NCI-H2081 (cell line): ENCODE data around the gene KRTAP10-3.

ENCODE experiments used
- DNase-seq, 2 experiments: peaks; one replicate each; lab custom pipeline; 2025; lab: John Stamatoyannopoulos, UW

The KRTAP10-3 gene

DNA sequence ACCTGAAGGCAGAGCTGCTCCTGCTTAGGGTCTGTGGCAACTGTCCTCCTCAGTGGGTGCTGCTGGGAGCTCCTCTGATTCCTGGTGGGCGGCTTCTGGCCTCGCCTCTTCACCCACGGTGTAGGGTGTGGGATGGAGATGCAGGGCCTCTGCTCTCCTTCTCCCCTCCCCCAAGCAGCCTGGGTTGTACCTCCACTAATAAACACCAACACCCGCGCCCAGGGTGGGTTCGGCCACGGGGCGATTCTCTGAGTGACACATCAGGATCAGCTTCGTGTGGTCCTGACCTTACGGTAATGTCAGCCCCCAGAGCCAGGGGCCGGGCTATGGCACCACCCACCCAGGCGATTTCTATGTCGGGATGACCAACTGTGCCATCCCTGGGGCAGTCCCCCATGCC lies 42.3 kb downstream of the KRTAP10-3 start:
- no peak for DNase-seq

DNA sequence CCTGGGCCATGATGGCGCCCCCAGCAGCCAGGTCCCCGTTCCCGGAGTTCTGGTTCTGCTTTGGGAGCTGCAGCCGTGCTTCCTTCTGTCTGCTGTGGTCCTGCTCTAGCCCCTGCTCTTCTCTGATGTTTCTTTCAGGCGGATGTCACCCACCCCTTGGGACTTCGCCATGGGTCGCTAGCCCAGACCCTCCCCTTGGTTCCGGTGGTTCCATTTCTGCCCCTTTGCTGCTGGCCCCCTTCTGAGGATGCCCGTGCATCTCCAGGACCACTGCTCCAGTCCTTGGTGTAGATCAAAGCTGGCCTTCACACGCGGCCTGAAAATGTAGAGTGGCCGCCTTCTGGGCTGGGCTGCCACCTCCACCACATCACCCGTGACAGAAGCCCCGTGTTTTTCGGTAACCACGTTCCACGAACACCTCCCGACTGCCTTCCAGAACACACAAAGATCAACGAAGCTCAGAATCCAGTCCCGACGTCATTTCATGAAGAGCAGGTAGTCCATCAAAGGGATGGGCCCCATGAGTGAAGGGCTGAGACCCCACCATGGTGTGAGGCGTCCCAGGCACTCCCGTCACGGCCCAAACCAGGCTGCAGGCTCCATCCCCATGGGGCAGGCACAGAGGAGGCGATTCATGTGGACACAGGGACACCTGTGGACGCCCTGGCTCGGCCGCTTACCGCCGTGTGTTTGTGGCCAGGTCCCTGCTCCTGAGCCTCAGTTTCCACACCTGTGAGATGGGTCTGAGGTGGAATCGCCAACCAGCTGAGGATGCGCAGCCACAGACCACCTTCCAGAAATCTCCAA lies 43.0 kb downstream of the KRTAP10-3 start:
- DNase-seq, result no peak

DNA sequence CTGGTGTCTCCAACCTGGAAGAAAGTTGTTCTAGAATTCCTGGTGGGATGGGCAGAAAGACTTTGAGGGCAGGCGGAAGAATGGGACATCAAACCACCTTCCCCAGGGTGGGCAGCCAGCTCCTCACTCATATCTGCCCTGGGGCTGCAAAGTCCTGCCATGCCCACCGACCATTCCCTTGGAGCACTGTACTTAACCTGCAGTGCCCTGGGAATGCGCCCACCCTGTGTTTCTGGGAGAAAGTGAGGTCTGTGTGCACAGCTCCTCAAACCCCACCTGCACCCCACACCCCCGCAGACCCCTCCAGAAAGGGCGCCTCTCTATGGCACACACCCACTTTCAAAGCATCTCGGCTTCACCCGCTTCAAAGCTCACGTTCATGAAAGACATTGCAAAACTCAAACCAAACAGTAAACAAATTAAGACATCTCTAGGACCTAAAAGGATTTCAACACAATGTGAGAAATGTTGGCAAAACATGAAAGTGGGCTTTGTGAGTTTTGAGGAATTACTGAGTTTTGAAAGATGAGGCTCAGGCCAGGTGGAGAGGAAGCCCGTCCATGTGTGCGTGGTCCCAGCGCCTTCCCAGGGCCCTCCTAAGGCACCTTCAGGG lies 43.7 kb downstream of the KRTAP10-3 start:
- DNase-seq, result no peak

DNA sequence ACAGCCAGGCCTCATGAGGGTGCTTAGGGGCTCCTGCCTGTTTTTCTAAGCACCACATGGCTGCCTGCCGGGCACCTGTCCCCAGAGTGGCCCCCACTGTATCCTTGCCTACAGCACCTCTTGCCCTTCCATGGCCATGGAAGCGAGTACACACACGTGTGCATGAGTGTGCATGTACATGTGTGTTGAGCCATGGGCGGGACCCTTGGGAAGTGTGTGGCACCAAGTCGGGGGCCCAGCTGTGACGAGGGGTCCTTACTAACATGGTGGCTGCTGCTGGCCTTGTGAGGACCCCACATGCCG lies 44.4 kb downstream of the KRTAP10-3 start:
- DNase-seq, result no peak

DNA sequence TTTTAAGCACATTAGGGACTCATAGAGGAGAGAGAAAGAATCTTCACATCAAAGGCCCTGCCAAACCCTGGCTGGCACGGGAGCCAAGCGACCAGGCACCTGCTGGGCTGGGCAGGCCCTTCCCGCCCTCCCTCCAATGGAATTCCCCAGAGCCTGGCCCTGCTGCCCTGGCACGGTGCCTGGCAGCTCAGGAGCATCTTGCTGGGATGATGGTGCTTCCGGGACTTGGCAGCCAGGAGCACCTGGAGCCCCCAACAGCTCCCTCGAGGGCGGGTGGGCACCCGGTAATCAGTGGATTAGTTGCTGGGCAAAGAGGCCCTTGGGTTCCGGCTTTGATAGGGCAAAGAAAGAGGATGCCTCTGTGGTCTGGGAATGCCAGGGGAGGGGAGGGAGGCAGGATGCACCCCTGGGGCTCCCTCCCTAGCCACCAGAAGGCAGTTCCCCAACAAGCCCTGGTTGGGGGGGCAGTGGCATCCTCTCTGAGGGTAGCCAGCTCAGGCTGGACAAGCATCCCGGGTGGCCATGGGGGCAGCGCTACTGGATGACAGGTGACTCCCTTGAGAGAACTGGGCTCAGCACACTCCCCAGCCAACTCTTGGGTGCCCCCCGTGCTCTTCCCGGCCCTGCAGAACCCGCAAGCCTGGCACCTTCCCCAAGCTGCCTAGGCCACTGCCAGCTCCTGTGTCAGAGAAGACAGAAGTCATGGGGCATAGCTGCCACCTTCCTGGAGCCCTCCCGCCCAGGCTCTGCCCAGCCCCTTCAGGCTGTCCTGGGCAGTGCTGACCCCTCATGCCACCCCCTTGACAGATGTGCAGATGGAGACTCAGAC lies 45.0 kb downstream of the KRTAP10-3 start:
- DNase-seq, result peak; percentile 42 to 69

DNA sequence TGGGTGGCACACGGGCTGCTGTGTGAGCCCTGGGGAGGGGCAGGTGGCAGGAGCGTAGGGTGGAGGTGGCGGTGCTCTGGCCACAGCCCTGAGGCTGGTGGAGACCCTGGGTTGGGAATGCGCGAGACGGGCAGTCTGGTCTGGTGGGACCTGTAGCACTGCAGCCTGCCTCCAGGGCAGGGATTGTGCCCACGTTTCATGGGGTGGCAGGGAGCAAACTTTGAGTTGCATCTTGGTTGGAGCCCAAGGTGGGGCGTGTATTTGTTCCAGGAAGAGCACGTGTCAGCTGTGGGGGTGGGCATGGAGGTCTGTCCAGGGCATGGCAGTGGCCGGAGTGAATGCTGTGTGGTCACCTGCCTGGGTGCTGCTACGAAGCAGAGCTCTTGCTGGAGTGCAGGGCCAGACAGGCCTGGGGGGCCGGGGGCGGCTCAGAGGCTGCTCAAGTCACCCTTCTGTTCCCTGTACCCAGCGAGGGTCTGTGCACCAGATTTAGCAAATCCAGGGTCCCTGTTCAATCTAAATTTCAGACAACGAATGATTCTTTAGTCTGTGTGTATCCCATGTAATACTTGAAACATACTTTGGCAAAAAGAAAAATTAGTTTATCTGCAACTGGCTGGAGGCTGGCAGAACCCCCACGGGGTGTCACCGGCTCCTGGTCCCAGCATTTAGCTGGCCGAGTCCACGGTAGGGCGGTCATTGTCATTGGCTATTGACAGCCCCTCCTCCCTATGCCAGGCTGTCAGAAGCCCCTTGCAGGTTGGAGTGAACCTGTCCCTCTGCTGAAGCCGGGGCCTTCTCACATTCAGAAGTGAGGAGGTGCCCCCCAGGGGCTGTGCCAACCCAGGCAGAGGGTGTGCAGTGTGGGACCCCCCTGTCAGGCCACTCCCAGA lies 45.9 kb downstream of the KRTAP10-3 start:
- DNase-seq, result no peak

DNA sequence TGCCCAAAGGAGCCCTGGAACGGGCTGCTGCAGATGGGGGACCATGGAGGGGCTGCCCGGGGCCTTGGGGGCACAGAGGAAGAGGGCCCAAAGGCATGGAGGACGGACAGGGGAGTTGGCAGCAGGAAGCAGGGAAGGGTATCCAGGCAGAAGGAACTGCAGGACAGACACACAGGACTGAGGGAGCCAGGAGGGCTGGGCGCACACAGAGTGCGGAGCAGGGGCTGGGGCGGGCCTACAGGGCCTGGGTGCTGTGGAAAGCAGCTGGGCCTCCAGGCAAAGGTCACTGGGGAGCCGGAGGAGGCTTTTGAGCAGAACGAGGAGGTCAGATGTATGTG lies 46.7 kb downstream of the KRTAP10-3 start:
- no peak for DNase-seq

DNA sequence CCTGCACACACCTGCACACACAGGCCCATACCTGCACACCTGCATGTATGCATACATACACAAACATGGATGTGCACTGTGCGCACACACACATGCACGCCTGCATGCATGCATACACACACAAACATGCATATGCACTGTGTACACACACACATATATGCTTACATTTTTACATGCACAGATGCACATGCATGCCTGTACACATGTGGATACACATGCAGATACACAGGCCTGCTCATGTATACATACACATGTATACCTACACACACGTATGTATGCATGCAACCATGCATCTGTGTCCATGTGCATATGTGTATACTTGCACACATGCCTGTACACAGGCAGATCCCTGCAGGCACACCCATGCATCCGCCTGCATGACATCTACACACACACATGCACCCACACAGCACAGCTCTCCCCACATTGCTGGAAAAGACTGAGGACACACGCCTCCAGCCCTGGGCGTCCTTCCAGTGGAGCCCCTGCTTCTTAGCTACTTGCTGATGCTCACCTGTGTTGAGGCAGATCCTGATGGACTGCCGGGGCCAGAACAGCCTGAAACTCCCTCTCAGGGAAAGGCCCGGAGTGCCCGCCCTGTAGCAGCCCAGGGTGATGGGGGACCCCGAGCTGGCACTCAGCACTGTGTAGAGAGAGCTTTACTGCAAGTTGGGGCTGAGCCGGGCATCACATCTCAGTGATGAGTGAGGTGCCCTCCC lies 47.2 kb downstream of the KRTAP10-3 start:
- DNase-seq, result no peak

DNA sequence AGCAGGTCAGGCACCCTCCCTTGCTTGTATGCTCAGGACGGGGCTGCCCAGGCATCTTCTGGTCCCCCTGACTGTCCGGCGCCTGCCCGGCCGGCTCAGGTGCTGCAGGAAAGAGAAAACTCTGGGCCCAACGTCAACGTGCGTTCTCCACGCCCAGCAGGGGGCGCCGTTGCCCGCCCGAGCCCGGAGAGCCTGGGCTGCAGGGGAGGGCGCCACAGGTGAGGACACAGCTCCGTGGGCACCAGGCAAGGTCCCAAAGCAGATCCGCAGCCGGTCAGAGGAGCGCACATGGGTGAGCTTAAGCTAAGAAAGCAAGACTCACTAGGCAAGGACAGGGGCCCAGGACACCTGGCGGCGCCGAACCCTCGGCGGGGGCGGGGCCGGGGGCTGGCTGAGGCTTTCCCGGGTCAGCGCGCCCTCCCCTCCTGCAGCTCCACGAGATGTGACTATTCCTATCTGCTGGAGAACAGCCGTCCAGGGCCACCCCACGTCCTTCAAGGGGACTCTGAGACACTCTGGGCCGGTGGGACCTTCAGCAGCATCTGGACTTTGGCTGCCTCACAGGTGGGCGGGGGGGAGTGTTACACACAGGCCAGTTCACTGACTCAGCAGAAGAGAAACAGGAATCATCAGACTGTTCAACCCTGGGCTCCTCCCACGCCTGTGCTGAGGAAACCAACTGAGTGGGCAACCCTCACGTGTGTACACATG lies 47.9 kb downstream of the KRTAP10-3 start:
- DNase-seq, result peak; percentile 55 to 65

DNA sequence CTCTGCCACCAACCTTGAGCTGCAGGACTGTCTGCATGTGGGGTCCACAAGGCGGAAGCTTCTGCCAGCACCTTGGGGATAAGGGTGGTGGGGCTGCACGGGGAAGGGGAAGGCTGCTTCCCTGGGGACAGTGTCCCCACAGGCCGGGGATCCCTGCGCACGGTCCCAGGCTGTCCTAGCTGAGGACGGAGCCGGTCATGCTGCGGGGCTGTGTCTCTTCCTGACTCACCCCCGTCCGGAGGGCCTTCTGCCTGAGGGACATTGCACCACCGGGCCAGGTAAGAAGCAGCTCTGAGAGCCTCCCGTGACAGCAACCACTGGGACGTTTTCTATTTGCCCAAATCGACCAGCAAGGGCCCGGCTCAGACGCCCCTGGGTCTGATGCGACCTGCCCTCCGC lies 48.5 kb downstream of the KRTAP10-3 start:
- DNase-seq, result no peak

DNA sequence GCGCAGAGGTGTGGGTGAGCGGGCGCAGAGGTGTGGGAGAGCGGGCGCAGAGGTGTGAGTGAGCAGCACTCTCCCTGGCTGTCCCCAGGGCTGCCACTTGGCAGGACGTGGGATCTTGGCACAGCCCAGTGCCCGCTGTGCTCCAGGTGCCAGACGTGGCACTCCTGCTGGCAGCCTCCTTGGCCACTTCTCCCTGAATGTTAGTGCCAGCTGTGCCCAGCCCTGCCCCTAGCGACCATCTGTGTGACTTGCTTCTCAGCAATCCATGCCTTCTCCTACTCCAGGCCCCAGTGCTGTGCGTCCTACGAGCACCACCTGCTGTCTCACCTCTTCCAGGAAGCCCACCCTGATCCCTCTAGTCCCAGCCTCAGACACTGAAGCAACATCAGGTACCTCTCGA lies 49.1 kb downstream of the KRTAP10-3 start:
- DNase-seq, result peak; percentile 65 to 81

DNA sequence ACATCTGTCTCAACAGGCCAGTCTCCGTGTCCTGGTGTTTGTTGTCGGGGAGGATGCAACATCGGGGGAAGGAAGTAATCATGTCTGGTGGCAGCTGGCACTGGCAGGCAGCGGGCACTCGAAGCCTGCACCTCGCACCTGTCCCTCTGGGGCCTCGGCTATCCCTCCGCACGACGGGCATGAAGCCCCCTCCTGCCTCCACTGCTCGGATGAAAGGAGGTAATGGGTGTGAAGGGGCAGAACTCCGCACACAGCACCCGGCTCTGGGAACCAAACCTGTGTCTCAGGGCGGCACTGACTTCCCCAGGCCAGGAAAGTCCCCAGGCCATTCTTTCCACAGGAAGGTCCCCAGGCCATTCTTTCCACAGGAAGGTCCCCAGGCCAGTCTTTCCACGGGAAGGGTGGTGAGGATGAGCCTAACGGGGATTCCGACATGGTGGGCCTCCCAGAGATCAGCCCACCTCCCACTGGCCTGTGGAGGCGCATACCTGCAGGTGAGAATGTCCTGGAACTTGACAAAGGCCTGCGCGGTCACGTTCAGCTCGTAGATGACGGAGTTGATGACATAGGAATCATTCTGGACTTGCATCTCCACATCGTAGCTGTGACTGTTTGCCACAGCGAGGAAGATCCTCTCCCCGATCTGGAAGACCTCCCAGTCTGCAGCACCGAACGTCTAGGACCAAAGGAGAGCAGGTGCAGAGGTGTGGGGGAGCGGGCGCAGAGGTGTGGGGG lies 49.7 kb downstream of the KRTAP10-3 start:
- DNase-seq, result no peak

DNA sequence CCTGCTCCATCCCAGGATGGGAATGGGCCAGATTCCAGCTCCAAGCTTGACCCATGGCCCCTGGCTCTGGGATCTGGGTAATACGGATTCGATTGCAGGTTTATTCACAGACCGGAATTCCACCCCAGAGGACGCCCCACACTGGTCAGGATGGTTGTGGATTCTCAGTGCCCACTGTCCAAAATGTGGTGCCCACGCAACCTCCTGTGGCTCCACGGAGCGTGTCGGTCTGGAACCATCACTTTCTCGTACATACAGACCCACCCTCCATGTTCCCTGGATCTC lies 50.2 kb downstream of the KRTAP10-3 start:
- DNase-seq, result no peak
